ENCODE measurements around the gene TAF15.

GRCh38 chr17:35877345-35878029, 68.2 kb downstream of the TAF15 start:
- TF ChIP-seq POLR2AphosphoS5 (IDR thresholded peaks at IDR 0.05; ENCODE audit: low read depth, low read length) (no peak), POLR2A (IDR thresholded peaks at IDR 0.05; ENCODE audit: low read depth, low read length) (no peak)

Data from GM12891 (cell line).